GM12873 (cell line): Measurements from ENCODE around the gene BAG1.
A peak's percentile ranks its signal among the peaks of the same experiment; 100 is the strongest.

Source experiments
- TF ChIP-seq, protein P1 (sequence below): IDR thresholded peaks from 2 replicates; pipeline ENCODE4 v1.5.1; 2012; ENCODE audit warnings: low read depth, mild to moderate bottlenecking, moderate library complexity, low read length, control low read depth; ENCODE audit not compliant: insufficient read depth; ENCODE audit errors: missing control alignments

BAG1 gene

DNA sequence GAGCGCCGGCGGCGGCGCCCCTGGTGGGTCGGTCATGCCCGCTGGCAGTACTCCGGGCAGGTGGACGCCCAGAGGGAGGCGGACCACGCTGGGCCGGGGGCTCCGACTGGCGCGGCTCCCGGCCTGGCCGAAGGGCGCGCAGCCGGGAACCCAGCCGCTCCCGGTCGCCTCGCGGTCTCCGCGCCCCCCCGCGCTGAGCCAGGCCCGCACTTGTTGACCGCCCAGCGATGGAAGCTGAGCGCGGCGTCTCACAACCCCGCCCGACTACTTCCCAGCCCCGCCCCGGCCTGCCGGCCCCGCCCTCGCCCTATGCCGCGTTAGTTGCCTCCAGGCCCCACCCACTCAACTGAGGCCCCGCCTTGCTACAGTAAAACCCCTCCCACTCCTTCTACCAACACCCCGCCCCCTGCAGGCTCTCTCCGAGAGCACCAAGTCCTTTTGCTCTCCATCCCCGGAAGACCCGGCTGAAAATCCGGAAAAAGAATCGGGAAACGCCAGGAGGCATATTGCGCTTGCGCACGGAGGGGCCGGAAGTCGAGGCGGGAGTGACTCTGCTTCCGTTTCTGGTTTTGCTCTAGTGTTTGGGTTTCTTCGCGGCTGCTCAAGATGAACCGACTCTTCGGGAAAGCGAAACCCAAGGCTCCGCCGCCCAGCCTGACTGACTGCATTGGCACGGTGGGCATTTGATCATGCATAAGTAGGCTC, at the start of gene BAG1, which contains the start of gene CHMP5:
Gene BAG1, minus strand, starts transcription at position 236 of the 705 bp plus-strand sequence.
Gene CHMP5, plus strand, starts transcription at position 577 of the 705 bp plus-strand sequence. Its CDS starts 30 bp downstream, at position 607.
- TF ChIP-seq, protein P1, sequence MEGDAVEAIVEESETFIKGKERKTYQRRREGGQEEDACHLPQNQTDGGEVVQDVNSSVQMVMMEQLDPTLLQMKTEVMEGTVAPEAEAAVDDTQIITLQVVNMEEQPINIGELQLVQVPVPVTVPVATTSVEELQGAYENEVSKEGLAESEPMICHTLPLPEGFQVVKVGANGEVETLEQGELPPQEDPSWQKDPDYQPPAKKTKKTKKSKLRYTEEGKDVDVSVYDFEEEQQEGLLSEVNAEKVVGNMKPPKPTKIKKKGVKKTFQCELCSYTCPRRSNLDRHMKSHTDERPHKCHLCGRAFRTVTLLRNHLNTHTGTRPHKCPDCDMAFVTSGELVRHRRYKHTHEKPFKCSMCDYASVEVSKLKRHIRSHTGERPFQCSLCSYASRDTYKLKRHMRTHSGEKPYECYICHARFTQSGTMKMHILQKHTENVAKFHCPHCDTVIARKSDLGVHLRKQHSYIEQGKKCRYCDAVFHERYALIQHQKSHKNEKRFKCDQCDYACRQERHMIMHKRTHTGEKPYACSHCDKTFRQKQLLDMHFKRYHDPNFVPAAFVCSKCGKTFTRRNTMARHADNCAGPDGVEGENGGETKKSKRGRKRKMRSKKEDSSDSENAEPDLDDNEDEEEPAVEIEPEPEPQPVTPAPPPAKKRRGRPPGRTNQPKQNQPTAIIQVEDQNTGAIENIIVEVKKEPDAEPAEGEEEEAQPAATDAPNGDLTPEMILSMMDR: peak; percentile 15

DNA sequence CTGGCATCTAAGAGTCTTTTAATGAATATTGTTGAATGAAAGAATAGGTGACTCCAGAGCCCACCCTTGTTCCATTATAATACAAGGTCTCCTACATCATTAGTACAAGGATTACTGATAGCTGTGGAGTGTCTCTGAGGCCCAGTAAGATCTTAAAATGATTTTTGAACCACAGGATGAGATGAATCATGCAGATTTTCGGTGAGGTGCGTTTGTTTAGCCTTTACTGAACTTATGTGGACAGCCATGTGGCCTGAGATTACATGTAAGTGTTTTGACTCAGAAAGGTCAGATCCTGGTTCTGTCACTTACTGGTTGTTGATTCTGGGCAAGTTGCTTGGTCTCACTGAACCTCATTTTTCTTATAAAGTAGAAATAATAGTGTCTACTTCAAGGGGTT, 47.4 kb upstream of the BAG1 start:
- TF ChIP-seq, protein P1: no peak

DNA sequence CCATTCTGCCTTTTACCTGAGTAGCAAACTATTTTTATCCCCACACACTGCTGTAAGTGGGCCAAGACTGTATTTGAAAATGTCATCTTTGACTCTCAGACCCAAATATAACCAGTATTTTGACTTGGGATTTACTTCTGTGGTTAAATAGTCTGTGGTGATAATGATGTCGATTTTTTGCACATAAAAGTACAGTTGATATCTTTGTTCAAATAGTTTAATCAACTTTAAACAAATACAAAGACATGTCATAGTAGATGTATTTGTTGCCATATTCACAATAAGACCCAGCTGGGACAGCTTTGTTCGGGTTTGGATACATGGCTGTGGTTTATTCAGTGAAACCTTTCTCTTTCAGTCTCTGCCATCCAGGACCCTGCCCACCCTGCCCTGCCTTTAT, 46.2 kb upstream of the BAG1 start:
- TF ChIP-seq, protein P1: no peak

DNA sequence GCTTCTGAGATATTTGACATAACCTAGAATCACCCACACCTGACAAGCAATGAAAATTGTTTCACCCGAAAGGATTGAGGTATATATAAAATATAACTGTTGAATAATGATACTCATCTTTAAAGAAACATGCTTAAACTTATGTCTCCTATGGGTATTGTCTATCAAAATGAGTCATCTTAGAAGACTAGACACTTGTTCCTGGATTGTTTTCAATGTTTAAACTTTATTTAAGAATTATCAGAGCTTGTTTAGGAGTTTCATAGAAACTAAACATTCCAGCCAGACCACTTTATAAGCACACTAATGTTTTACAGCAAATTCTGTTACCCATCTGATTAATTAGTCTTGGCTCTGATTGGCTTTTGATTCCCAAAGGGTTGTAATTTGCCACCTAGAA, 45.4 kb upstream of the BAG1 start:
- TF ChIP-seq, protein P1: no peak

DNA sequence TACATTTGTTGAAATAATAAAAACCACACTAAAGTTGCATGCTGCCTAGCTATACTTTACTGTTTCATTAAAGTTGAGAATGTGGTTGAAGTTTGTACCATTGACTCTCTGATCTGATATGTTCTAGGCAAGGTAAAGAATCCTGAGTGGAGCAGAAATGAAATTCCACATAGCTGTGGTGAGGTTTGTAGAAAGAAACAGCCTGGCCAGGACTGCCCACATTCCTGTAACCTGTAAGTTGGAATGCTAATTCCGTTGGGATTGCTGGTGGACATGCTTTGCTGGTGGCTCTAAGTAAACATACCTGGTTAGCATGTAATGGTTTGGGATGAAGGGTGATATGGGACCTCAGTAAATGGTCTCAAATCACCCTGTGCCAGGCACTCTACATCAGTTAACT, 42.6 kb upstream of the BAG1 start:
- TF ChIP-seq, protein P1: no peak

DNA sequence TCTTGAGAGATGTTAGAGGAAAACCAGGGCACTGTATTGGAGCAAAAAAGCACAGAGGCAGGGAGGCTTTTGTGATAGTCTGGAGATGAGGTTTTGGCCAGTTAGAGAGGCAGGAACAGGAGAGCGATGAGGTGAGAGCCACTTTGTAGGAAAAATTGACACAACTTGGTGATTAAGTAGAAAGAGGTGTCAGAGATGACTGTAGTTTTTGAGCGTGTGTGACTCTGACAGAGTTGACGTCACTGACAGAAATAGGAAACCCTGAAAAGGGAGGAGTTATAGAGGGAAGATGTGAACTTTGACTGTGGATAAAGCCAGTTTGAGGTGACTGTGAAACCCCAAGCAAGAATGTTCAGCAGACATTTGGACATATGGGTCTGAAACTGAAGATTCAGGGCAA, 41.5 kb upstream of the BAG1 start:
- TF ChIP-seq, protein P1: no peak

DNA sequence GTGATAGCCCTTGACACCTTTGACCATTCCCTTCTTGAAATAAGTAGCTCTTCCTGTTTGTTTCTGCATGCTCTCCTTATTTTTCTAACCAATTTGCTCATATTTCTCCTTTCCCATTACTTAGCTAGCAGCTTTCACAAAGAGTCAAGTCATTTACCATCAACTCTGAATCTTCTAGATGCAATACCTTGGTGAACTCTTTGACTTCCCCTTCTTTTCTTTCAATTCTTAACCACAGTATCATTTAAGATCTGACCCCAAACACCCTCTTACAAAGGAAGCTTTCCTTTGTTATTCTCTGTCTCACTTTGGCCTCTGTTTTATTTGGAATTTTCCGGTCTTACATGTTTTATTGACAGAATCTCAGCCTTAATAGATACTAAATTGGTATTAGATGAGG, 39.9 kb upstream of the BAG1 start:
- TF ChIP-seq, protein P1: no peak
